Retina (tissue), 1 donor: ENCODE data around the gene TPO.
"Not testable (repeated sequence)": the region's sequence is repeated elsewhere in the genome, so short reads cannot be mapped to it uniquely, and the experiment has no call there.

Experiments
- DNase-seq: peaks from one replicate; pipeline ENCODE4 v3.0.0-alpha.2; 2016

Gene TPO

DNA sequence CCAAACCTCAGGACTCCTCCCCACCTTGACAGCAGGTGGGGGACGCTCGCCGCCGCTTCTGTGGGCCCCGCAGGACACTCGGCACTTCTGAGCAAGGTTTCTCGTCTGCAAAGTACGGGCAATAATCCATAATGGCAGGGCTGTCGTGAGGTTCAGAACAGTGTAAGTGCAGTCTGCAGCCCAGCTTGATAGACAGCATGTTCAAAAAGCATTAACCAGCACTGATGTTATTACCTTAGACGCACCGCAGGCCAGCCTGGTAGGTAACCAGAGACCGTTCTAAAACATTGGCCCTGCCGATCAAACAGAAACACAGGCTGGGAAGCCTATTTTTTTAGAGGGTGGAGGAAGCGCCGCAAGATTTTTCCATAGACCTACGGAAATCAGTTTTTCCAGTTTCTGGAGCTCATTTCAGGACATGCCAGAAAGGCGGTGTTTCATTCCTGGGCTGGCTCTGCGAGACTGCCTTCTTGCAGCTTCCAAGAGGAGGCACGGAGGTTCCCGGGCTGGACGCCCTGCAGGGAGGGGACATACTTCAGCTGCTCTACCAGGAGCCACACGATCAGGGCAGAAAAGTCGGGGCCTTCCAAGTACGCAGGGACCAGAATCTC, 148.7 kb downstream of the TPO start:
- no peak for DNase-seq

DNA sequence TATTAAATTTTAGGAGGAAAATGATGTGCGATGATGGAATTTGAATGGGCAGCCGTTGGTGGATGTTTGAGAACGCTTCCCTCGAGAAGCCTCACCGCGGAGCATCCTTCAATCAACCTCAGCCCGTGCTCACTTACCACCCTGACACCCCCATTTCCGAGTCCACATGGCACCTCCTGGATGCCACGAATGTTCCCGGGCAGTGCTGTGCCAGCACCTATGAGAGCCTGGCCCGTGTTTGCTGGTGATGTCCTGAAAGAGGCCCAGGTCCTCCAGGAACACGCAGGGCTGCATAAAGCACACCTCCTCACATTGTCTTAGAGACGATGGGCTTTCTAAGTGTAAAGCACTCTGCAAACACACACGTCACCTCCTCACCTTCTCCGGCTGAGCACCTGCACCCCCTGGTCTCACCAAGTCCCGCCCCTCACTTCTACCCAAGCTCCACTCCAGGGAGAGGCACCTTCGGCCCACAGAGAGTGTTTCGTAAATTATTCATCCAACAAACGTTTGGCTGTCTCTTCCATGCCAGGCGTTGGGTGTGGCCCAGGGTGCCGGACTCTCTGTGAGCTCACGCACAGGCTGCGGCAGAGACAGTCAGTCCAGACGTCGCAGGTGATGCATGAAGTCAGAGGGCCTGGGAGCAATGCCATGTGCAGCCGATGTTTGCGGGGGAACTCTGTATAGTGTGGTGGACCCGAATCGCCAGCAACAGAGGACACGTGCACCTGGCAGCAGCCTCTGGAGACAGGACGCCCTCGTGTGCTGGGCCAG, 150.0 kb downstream of the TPO start:
- no peak for DNase-seq

DNA sequence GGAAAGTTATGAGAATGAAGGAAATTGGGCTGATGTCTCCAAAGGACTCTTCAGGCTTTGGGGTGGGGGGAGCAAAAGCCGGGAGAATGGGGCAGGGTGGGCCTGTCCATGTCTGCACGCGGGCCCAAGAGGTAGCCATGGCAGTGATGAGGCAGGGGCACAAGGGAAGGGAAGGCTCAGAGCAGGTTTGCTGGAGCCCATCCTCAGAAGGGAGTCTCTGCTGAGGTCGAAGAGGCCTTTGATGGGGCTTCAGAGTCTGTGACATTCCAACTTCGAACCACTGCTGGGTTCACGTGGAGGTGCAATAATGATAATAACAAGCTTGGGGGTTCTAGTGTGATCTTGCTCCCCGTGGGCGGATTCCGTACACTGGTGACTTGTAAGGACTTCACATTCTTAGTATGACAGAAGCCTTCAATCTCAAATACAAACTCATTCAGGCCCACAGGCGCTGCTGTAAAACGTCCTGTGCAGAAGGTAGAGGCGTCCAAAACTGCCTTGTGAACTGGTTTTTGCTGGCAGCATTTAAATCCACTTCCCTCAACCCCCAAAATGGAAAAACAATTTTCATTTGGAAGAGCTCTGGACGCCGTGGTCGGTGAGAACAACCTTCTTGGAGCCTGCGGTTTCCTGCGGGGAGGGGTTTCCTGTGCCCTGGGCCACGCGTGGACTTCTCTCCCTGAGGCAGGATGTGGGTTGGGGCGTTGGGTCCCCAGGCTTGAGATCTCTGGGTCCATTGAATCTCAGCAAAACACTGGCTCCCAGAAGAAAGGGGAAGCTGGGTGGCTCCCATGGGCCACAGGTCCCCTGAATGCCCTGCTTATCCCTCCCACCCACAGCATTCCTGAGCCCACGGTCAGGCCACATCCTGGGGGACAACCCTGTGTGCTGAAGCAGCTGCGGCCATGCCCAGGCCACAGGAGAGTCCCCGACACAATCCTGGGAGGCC, 151.0 kb downstream of the TPO start:
- no peak for DNase-seq

DNA sequence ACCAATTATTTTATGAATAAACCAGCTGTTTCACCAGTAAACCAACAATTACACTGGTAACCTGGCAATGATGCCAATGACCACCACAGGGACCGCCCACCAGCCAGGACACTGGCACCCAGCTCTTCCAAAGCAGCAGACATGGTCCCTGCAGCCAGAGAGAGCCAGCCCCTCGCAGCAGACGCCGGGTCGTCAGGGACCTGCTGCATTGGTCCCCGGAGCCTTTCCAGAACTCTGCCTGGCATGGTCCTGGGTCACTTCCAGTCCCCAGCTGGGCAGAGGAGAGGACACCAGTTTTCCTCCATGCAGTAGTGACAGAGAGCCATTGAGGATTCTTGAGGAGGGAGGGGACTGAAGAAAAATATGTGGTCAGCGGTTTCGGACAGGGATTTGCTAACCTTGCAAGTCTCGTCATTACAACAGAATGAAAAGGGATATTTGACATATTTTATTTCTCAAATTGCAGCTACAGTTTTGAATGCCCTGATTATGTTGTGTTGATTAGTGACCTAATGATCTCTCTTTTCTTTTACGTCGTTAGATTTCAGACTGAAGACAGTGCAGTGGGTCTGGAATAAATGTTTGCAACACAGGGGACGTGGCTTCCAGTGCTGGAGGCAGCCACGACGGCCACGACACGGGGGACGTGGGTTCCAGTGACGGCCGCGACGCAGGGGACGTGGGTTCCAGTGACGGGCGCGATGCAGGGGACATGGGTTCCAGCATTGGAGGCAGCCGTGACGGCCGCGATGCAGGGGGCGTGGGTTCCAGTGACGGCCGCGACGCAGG, 154.5 kb downstream of the TPO start:
- no peak for DNase-seq

DNA sequence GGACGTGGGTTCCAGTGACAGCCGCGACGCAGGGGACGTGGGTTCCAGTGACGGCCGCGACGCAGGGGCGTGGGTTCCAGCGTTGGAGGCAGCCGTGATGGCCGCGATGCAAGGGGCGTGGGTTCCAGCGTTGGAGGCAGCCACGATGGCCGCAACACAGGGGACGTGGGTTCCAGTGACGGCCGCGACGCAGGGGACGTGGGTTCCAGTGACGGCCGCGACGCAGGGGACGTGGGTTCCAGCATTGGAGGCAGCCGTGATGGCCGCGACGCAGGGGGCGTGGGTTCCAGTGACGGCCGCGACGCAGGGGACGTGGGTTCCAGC, 155.0 kb downstream of the TPO start:
- not testable (repeated sequence) for DNase-seq

- DNase-seq, result no peak
Observed at GRCh38 chr2:1569879-1570450, 156.7 kb downstream of the TPO start.

GRCh38 chr2:1571477-1572417, 158.5 kb downstream of the TPO start:
- no peak for DNase-seq

DNA sequence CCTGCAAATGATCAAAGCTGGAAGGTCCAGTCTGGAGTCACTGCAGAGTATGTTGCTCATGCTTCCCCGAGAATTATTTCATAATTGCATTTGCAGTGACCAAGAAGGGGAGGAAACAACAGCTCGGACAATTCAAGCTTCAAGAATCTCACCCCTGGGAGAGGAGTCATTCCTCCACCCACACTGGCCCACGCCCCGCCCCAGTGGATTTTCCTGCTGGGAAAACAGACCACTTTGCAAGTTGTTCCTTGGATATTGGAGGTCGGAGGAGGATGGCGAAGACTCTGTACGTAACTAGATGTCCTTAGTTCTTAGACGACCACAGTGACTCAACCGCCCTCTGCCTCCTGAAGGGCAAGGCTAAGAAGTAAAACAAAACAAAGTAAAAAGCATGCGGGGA, 159.4 kb downstream of the TPO start:
- DNase-seq, result no peak

DNA sequence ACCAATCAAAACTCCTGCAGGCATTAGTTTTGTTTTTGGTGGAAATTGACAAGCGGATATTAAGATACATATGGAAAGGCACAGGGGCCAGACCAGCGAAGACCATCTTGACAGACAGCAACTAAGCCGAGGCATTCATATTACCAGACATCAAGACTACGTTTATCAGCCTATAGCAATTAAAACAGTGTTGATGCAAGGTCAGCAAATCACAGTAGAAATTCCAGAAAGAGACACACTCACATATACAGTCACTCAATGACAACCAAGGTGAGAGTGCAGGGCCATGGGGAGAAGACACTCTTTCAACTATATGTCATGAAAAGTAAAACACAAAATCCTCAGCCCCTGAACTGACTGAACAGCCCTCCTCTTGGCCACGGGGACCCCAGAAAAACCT, 164.6 kb downstream of the TPO start:
- no peak for DNase-seq

- DNase-seq, result not testable (repeated sequence)
Observed at GRCh38 chr2:1581257-1581964, 168.1 kb downstream of the TPO start.

GRCh38 chr2:1581965-1582625, 168.8 kb downstream of the TPO start:
- DNase-seq, result no peak

DNA sequence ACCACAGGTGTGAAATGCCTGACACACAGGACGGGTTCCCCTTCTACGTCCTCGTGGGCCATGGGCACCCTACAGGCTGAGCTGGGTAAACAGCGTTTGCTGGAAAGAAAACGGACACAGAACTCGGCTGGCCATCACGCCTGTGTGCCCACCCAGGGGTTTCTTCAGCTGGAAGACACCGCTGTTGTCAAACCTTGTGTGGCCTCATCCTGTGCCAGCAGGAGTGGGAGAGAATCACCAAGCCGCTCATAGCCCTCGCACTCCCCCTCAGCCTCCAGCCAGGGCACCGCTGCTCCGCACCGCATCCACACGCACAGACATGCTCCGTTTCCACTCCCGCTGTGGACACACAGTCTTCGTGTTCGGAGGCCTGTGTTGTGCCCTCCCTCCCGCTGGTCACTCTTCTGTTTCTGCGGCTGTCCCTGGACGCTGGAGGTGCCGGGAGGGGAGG, 169.7 kb downstream of the TPO start:
- DNase-seq, result peak; percentile 24

DNA sequence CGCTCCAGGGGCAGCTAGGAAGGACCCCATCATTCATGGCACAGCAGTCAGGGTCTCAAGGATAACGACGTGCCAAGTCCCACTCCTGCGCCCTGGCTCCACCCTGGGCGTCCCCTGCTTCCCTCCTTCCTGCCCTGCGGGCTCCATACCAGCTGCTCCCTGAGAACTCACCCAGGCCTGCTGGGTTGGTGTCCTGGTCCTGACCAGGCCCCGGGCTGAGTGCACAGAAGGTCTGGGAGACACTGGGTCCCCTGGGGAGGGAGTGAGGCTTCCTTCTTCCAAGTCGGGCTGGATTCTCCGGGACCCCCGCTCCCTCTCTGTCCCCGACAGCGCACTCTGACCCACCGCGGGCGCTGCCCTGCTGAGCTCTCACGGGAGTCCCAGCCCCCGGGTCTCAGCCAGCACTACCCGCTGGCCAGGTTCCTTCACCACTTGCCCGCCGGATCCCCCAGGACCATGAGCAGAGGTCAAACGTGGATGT, 170.8 kb downstream of the TPO start:
- DNase-seq, result no peak

DNA sequence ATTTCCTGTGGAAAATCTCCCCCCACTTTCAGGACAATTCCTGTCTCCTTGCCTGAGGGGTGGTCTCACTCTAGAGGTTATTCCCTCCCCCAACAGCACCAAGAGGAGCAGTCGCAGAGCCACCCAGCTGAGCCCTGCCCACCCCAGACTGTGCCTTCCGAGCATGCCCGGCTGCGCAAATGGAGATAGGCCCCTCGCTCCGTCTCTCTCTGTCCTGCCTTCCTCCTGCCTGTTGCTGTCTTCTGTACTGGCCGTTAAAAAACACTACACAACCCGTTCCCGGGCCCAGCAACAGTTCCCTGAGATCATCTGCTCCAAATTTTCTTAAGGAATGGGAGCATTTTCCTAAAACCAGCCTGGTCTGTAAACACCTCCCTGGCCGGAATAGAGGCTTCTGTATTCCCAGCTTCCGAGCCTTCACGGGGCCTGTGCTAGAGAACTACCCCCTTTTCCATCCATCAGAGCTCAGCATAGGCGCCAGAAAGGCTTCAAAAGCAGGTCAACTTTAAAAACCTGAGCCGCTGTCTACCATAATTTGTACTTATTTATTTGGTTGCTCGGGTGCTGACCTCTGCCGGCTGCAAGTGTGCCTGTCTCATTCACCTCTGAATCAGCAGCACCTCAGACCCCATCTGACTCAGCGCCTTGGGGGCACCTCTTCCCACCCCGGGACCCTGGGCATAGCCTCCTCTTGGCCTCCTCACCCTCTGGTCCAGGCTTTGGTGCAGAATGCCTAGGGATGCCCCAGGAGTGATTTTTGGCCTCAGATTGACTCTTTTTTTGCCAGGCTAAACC, 171.6 kb downstream of the TPO start:
- DNase-seq, result no peak

DNA sequence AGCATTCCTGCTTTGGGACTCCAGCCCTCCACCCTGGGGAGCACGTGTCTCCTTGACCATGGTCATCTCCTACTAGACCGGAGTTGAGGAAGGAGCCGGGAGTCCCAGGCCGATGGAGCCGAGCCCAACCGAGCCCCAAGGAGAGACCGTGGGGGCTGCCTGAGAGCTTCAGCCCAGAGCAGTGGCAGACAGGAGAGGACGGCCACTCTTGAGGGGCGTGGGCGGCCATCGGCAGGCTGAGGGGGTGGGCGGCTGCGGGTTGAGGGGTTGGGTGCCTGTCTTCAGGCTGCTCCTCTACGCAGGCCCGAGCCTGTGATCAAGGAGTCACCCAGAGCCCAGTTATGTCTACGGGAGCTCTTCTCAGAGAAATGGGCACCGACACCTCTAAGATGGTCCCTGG, 172.4 kb downstream of the TPO start:
- DNase-seq, result no peak

DNA sequence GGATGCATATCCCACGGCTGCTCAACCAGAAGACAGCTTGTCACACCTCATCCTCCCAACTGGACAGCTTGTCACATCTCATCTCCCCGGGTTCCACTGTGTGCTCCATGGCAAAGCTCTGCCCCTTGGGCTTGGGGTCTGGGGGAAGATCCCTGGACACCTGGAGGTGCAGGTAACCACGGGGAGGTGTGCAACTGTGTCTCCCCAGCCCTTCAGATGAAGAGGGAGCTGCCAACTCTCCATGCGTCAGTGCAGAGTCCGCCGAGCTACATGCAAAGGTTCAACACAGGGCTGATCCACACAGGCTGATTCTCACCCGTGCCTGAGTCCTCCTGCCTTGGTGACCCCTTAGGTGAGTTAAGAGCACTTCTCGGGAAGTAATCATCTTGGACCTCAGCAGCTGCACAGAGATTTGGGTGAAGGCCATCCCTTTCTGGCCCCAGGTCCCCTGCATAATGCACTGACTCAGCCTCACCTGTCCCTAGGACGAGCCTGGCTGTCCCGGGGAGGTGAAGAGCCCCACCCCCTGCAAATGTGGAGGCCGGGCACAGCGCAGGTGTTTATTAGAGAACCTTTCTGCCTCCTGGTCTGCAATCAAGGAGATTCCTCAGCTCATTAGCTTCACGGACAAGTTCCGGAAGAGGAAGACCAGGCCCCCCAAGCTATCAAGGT, 173.1 kb downstream of the TPO start:
- DNase-seq, result no peak

DNA sequence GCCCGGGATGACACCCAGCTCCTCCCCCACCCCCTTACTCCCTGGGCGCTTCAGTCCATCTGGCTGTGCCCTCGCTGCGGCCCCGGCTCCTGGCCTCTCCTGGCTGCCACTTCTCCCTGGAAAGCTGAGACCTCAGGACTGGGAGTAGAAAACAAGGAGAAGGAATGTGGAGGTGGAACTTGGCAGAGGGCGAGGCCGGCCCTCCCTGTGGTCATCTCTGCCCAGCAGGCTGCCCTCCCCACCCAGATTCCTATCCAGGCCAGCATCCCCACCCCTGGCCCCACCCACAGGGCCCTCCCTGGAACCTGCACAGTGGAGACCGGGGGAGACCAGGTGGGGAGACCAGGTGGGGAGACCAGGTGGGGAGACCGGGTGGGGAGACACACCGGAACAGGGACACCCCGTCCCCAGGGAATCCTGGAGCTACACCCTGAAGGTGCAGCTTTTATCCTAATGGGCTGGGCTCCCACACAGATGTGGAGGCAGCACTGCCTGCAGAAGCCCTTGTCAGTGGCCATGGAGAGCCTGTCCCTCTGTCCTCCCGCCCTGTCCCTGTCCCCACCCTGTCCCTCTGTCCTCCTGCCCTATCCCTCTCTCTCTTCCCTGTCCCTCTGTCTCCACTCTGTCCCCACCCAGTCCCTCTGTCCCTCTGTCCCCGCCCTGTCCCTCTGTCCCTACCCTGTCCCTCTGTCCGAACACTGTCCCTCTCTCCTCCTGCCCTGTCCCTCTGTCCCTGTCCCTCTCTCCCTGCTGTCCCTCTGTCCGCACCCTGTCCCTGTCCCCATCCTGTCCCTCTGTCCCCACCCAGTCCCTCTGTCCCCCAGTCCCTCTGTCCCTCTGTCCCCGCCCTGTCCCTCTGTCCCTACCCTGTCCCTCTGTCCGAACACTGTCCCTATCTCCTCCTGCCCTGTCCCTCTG, 173.9 kb downstream of the TPO start:
- no peak for DNase-seq
